Measurements from ENCODE around the gene YY1. TPM values are rescaled to one million over a fixed set of nuclear protein-coding genes. Genes with fewer than 3 reads are reported as not detected.

YY1 gene
- polyA plus RNA-seq, 3 donors, result 13.3 to 35.2 (median 15.7) TPM

GRCh38 chr14:100314724-100315123, 75.8 kb downstream of the YY1 start:
- no peak for TF ChIP-seq CTCF (IDR thresholded peaks at IDR 0.05)
- H3K36me3 Mint-ChIP-seq, result no peaks in the 10 kb centered on the region
- Histone ChIP-seq H3K27me3 (ENCODE audit: control insufficient read depth in 2 of 2, insufficient read depth in 2 of 2, low read length in 2 of 2) (no peaks in the 10 kb centered on the region), H3K4me1 (ENCODE audit: control insufficient read depth in 1 of 2, insufficient read depth in 2 of 2, low read length in 2 of 2) (peaks cover 35 to 43% of the 10 kb centered on the region in 2 donors), H3K27ac (ENCODE audit: low read depth in 1 of 2, low read length in 2 of 2) (no peak overlapping the region), H3K36me3 (replicated peaks in 1 of 2; ENCODE audit: control insufficient read depth in 1 of 2, insufficient read depth in 2 of 2, low read length in 2 of 2) (no peaks in the 10 kb centered on the region), H3K9ac (ENCODE audit: insufficient read depth, low read length, poor library complexity, severe bottlenecking) (no peak overlapping the region), H3K79me2 (ENCODE audit: insufficient read depth, low read length) (no peaks in the 10 kb centered on the region), H3K9me3 (replicated peaks in 1 of 2; ENCODE audit: control insufficient read depth in 1 of 2, insufficient read depth in 1 of 2, low read length in 2 of 2) (no peaks in the 10 kb centered on the region), H2AFZ (ENCODE audit: insufficient read depth, low read depth, low read length, poor library complexity, severe bottlenecking) (no peak overlapping the region), H4K20me1 (ENCODE audit: insufficient read depth, low read length) (no peaks in the 10 kb centered on the region), H3K4me3 (replicated peaks in 1 of 3; ENCODE audit: low read depth in 2 of 3, low read length in 3 of 3) (no peak overlapping the region), H3K4me2 (replicated peaks; ENCODE audit: extremely low read depth, low read length, poor library complexity, severe bottlenecking) (no peak overlapping the region)
- intact Hi-C loops (cut with micrococcal nuclease), result loop anchor here in 1 of 2 donors (5.0 kb wide), 1 partner anchor 32 kb away; no protein-coding TSS in a partner anchor
- no peak for DNase-seq
- 94% methylated on average over 6 of the region's 6 CpGs for WGBS (ENCODE audit: insufficient coverage)
- H3K9me3 Mint-ChIP-seq, result peaks cover 0 to 5% (median 0%) of the 10 kb centered on the region in 7 donors
- no peak overlapping the region for H3K4me3 Mint-ChIP-seq
- peaks cover 0 to 10% (median 3%) of the 10 kb centered on the region in 3 donors for H3K27me3 Mint-ChIP-seq (ENCODE audit: low read depth in 3 of 3)
- peak overlapping the region in 1 of 7 donors; percentile 27 for H3K27ac Mint-ChIP-seq
- H3K4me1 Mint-ChIP-seq, result peaks cover 33% of the 10 kb centered on the region

GRCh38 chr14:100317389-100317788, 78.4 kb downstream of the YY1 start:
- Mint-ChIP-seq H3K4me1 (peaks cover 16% of the 10 kb centered on the region), H3K4me3 (peak overlapping the region in 1 of 2 donors; percentile 79), H3K27me3 (ENCODE audit: low read depth in 3 of 3) (peaks cover 0 to 12% (median 5%) of the 10 kb centered on the region in 3 donors), H3K36me3 (no peaks in the 10 kb centered on the region), H3K9me3 (peaks cover 0 to 2% (median 0%) of the 10 kb centered on the region in 7 donors), H3K27ac (peak overlapping the region in 6 of 7 donors; percentile 78 to 97 (median 90))
- H3K9ac ChIP-seq (ENCODE audit: insufficient read depth, low read length, poor library complexity, severe bottlenecking), result no peak overlapping the region
- DNase-seq, result no peak
- WGBS (ENCODE audit: insufficient coverage), result 93% methylated on average over 3 of the region's 6 CpGs
- peaks cover 19 to 25% of the 10 kb centered on the region in 2 donors for H3K4me1 ChIP-seq (ENCODE audit: control insufficient read depth in 1 of 2, insufficient read depth in 2 of 2, low read length in 2 of 2)
- H3K9me3 ChIP-seq (replicated peaks in 1 of 2; ENCODE audit: control insufficient read depth in 1 of 2, insufficient read depth in 1 of 2, low read length in 2 of 2), result no peaks in the 10 kb centered on the region
- H4K20me1 ChIP-seq (ENCODE audit: insufficient read depth, low read length), result no peaks in the 10 kb centered on the region
- no peaks in the 10 kb centered on the region for H3K36me3 ChIP-seq (replicated peaks in 1 of 2; ENCODE audit: control insufficient read depth in 1 of 2, insufficient read depth in 2 of 2, low read length in 2 of 2)
- peak overlapping the region; percentile 67 for H3K4me2 ChIP-seq (replicated peaks; ENCODE audit: extremely low read depth, low read length, poor library complexity, severe bottlenecking)
- peak overlapping the region; percentile 80 for H2AFZ ChIP-seq (ENCODE audit: insufficient read depth, low read depth, low read length, poor library complexity, severe bottlenecking)
- H3K4me3 ChIP-seq (replicated peaks in 1 of 3; ENCODE audit: low read depth in 2 of 3, low read length in 3 of 3), result peak overlapping the region in 1 of 3 experiments; percentile 80
- intact Hi-C loops (cut with micrococcal nuclease), result loop anchor here in 1 of 2 donors (5.0 kb wide), 1 partner anchor 35 kb away; no protein-coding TSS in a partner anchor
- peak overlapping the region; percentile 60 to 72 for H3K27ac ChIP-seq (ENCODE audit: low read depth in 1 of 2, low read length in 2 of 2)
- H3K27me3 ChIP-seq (ENCODE audit: control insufficient read depth in 2 of 2, insufficient read depth in 2 of 2, low read length in 2 of 2), result no peaks in the 10 kb centered on the region
- H3K79me2 ChIP-seq (ENCODE audit: insufficient read depth, low read length), result no peaks in the 10 kb centered on the region
- TF ChIP-seq CTCF (IDR thresholded peaks at IDR 0.05), result no peak

Data from CD14-positive monocyte (primary cell).